Smooth muscle cell (in vitro differentiated cells): ENCODE measurements around the gene MMP24OS. TPM values are rescaled to one million over a fixed set of nuclear protein-coding genes. Genes with fewer than 3 reads are reported as not detected.

Experiments
- DNase-seq: peaks from one replicate; lab custom pipeline; 2025; ENCODE audit not compliant: unreplicated experiment; lab: John Stamatoyannopoulos, UW
- H2AFZ ChIP-seq: fragments of 200-600 bp; sonication (generic); 2 replicates; pipeline ENCODE4 v1.6.0; 2016; ENCODE audit warnings: antibody characterized with exemption, low read depth, mild to moderate bottlenecking
- H3F3A ChIP-seq: fragments of 200-600 bp; sonication (generic); 2 replicates; pipeline ENCODE4 v1.6.0; 2017; ENCODE audit warnings: antibody characterized with exemption, low read depth
- H3K27ac ChIP-seq: fragments of 200-600 bp; sonication (generic); 2 replicates; pipeline ENCODE4 v1.5.1; 2016; ENCODE audit warnings: low read depth, mild to moderate bottlenecking
- H3K27me3 ChIP-seq: fragments of 200-600 bp; sonication (generic); 2 replicates; pipeline ENCODE4 v1.6.1; 2016; ENCODE audit warnings: low read depth, mild to moderate bottlenecking
- H3K36me3 ChIP-seq: fragments of 200-600 bp; sonication (generic); 2 replicates; pipeline ENCODE4 v1.5.1; 2016; ENCODE audit warnings: low read depth
- H3K4me1 ChIP-seq: fragments of 200-600 bp; sonication (generic); 2 replicates; pipeline ENCODE4 v1.5.1; 2016; ENCODE audit warnings: low read depth
- H3K4me2 ChIP-seq: fragments of 200-600 bp; sonication (generic); 2 replicates; pipeline ENCODE4 v1.6.0; 2016; ENCODE audit warnings: mild to moderate bottlenecking
- H3K4me3 ChIP-seq: fragments of 200-600 bp; sonication (generic); 2 replicates; pipeline ENCODE4 v1.5.1; 2016; ENCODE audit warnings: mild to moderate bottlenecking
- H3K79me2 ChIP-seq: fragments of 200-600 bp; sonication (generic); 2 replicates; pipeline ENCODE4 v1.6.0; 2016; ENCODE audit warnings: low read depth, mild to moderate bottlenecking
- H3K9ac ChIP-seq: fragments of 200-600 bp; sonication (generic); 2 replicates; pipeline ENCODE4 v1.6.0; 2016; ENCODE audit warnings: low read depth
- H3K9me3 ChIP-seq: fragments of 200-600 bp; sonication (generic); replicated peaks from 2 replicates; pipeline ENCODE4 v1.5.1; 2016; ENCODE audit warnings: low read depth
- H4K20me1 ChIP-seq: fragments of 200-600 bp; sonication (generic); 2 replicates; pipeline ENCODE4 v1.6.0; 2016; ENCODE audit warnings: low read depth
- WGBS: methylation state at CpG from one replicate; pipeline ENCODE4 v1.1.7; 2016; ENCODE audit warnings: low lambda C conversion rate; 5-methylcytosine and 5-hydroxymethylcytosine counted together
- polyA plus RNA-seq: library from polyadenylated mRNA; unstranded; fragments of >200 nt; fragmentation: Nextera tagmentation; extraction: Ambion mirVana; gene quantifications from 2 replicates; pipeline ENCODE4 v1.2.1, GENCODE V29; 2016
- total RNA-seq: library from RNA; depleted of rRNA; stranded (reverse); fragments of >200 nt; gene quantifications from 2 replicates; pipeline ENCODE4 v1.2.3, GENCODE V29; 2014
- TF ChIP-seq, protein P1 (sequence below): fragments of 200-600 bp; sonication (generic); IDR thresholded peaks from 2 replicates; pipeline ENCODE4 v1.5.1; 2017; ENCODE audit warnings: borderline replicate concordance, mild to moderate bottlenecking, antibody characterized with exemption; ENCODE audit not compliant: insufficient read depth, poor library complexity, severe bottlenecking

The MMP24OS gene
- total and polyA plus RNA-seq, 2 experiments from 2014 or later: 14.3 to 44.7 TPM

DNA sequence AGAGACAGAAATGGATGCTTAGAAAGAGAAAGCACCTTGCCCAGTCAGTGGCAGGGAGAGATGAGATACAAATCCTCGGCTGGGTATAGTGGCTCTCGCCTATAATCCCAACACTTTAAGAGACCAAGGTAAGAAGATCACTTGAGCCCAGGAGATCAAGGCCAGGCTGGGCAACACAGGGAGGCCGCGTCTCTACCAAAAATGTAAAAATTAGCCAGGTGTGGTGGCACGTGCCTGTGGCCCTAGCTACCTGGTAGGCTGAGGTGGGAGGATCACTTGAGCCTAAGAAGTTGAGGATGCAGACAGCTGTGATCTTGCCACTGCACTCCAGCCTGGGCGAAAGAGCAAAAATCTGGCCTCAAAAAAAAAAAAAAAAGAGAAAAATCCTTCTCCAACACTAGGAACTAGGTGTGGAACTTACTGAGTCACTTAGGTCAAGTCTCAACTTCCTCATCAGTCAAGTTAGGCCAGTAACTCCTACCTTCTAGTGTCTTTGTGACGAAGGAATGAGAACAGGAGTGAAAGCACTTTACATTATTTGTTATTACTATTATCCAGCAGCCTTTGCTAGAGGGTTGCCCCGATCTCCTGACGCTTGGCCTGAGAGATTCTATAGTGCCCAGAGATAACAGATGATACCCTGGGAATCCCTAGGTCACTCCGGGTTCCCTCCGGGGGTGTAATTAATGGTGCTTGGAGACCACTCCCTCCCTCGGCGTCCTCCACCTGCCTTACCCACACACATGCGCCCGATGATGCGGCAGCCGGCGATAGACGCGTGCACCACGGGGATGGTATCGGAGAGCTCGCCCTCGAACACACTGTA, 5.7 kb upstream of the MMP24OS start:
- Histone ChIP-seq H3K79me2 (peaks cover 34% of the 10 kb centered on the region), H3F3A (peaks cover 20% of the 10 kb centered on the region), H3K4me1 (peaks cover 8% of the 10 kb centered on the region), H3K27ac (peak overlapping the region; percentile 57), H3K9ac (peak overlapping the region; percentile 73), H3K4me2 (peak overlapping the region; percentile 87), H3K36me3 (no peaks in the 10 kb centered on the region), H3K9me3 (no peaks in the 10 kb centered on the region), H4K20me1 (peaks cover 13% of the 10 kb centered on the region), H2AFZ (no peak overlapping the region), H3K27me3 (no peaks in the 10 kb centered on the region), H3K4me3 (peak overlapping the region; percentile 64)
- no peak for DNase-seq
- WGBS: 23% methylated on average over 24 of the region's 24 CpGs
- TF ChIP-seq, protein P1, sequence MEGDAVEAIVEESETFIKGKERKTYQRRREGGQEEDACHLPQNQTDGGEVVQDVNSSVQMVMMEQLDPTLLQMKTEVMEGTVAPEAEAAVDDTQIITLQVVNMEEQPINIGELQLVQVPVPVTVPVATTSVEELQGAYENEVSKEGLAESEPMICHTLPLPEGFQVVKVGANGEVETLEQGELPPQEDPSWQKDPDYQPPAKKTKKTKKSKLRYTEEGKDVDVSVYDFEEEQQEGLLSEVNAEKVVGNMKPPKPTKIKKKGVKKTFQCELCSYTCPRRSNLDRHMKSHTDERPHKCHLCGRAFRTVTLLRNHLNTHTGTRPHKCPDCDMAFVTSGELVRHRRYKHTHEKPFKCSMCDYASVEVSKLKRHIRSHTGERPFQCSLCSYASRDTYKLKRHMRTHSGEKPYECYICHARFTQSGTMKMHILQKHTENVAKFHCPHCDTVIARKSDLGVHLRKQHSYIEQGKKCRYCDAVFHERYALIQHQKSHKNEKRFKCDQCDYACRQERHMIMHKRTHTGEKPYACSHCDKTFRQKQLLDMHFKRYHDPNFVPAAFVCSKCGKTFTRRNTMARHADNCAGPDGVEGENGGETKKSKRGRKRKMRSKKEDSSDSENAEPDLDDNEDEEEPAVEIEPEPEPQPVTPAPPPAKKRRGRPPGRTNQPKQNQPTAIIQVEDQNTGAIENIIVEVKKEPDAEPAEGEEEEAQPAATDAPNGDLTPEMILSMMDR: no peak

DNA sequence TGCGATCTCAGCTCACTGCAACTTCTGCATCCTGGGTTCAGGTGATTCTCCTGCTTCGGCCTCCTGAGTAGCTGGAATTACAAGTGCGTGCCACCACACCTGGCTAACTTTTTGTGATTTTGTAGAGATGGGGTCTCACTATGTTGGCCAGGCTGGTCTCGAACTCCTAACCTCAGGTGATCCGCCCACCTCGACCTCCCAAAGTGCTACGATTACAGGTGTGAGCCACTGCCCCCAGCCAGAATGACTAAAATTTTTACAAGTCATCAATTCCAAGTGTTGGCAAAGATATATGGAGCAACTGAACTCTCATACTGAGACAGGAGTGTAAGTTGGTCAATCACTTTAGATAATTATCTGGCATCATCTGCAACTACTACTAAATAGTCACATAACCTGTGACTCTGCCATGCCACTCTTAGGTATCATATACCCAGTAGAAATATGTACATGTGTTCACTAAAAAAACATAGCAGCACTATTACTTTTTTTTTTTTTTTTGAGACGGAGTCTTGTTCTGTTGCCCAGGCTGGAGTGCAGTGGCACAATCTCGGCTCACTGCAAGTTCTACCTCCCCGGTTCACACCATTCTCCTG, 3.7 kb upstream of the MMP24OS start:
- WGBS: 97% methylated on average over 10 of the region's 10 CpGs

DNA sequence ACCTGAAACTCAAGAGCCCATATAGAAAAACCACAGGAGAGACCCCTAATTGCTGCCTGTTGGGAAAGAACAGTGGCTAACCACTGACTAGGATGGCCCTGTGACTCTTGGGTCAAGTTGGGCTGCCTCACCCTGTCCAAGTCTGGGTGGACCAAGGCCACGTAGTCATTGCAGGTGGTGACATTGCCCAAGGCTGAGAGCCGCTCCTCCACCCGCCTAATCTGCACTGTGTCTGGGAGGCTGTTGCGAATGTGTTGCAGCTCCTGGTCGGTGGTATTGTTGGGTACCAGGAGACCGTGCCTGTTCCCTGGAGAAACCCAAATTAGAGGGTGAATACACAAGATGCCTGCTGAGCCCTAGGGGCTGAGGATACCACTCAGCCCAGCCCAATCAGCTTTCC, 2.6 kb upstream of the MMP24OS start:
- Histone ChIP-seq H3K4me1 (peaks cover 8% of the 10 kb centered on the region), H3K9me3 (no peaks in the 10 kb centered on the region), H3K79me2 (peaks cover 46% of the 10 kb centered on the region), H3K9ac (no peak overlapping the region), H3K4me2 (no peak overlapping the region), H4K20me1 (peaks cover 13% of the 10 kb centered on the region), H2AFZ (no peak overlapping the region), H3K36me3 (no peaks in the 10 kb centered on the region), H3K4me3 (no peak overlapping the region), H3F3A (peaks cover 25% of the 10 kb centered on the region), H3K27me3 (no peaks in the 10 kb centered on the region), H3K27ac (peak overlapping the region; percentile 26)
- TF ChIP-seq, protein P1: no peak
- DNase-seq: no peak
- 96% methylated on average over 6 of the region's 6 CpGs for WGBS

More for the DNA sequence above, 3.7 kb upstream of the MMP24OS start:
- DNase-seq: no peak
- Histone ChIP-seq H2AFZ (no peak overlapping the region), H3K4me2 (no peak overlapping the region), H3F3A (peaks cover 25% of the 10 kb centered on the region), H3K27me3 (no peaks in the 10 kb centered on the region), H3K4me1 (peaks cover 8% of the 10 kb centered on the region), H3K36me3 (no peaks in the 10 kb centered on the region), H3K4me3 (no peak overlapping the region), H3K79me2 (peaks cover 41% of the 10 kb centered on the region), H3K9ac (no peak overlapping the region), H3K9me3 (no peaks in the 10 kb centered on the region), H3K27ac (no peak overlapping the region), H4K20me1 (peaks cover 13% of the 10 kb centered on the region)
- TF ChIP-seq, protein P1: no peak
